HT-29 (cell line): ENCODE data around the gene PPP1R3E. TPM values are rescaled to one million over a fixed set of nuclear protein-coding genes. Genes with fewer than 3 reads are reported as not detected.
"Not testable (repeated sequence)": the region's sequence is repeated elsewhere in the genome, so short reads cannot be mapped to it uniquely, and the experiment has no call there.

Source experiments
- DNase-seq: peaks from one replicate; pipeline ENCODE4 v3.0.0-alpha.2; 2015; ENCODE audit warnings: low spot score
- total RNA-seq: library from RNA; depleted of rRNA; stranded (reverse); fragments of >200 nt; shearing (Covaris generic); gene quantifications from 2 replicates; pipeline ENCODE4 v1.2.3, GENCODE V29; 2014; rRNA removed

The PPP1R3E gene, protein sequence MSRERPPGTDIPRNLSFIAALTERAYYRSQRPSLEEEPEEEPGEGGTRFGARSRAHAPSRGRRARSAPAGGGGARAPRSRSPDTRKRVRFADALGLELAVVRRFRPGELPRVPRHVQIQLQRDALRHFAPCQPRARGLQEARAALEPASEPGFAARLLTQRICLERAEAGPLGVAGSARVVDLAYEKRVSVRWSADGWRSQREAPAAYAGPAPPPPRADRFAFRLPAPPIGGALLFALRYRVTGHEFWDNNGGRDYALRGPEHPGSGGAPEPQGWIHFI
- 2.7 and 4.3 TPM in 2 replicates for total RNA-seq

GRCh38 chr14:23302290-23303225, at the start of gene PPP1R3E:
TSS of gene PPP1R3E (minus strand) at chr14:23302859. CDS start at chr14:23302576, 283 bp downstream.
- peak; percentile 45 for DNase-seq

GRCh38 chr14:23351681-23352505, 49.2 kb upstream of the PPP1R3E start:
- no peak for DNase-seq

- no peak for DNase-seq
These were observed 46.6 kb upstream of the PPP1R3E start for GRCh38 chr14:23349156-23349845.

DNA sequence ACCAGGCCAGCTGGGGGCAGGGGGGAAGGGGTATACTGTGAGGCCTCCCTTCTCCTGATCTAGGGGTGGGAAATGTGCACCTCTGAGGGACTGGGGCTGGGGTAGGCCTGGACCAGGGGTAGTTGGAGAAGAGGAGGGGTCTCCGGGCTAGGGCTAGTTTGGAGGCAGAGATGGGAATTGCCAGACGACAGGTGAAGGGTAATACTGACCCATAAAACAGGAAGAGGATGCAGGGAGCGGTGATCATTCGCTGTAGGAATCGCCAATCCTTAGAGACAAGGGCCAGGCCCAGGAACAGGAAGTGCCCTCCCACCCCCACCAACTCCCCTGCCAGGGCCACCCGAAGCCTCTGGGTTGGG, 45.6 kb upstream of the PPP1R3E start:
- no peak for DNase-seq

- DNase-seq: no peak
These were observed 45.0 kb upstream of the PPP1R3E start for GRCh38 chr14:23347406-23348296.

- DNase-seq: no peak
These were observed 44.2 kb upstream of the PPP1R3E start for GRCh38 chr14:23346693-23347405.

DNA sequence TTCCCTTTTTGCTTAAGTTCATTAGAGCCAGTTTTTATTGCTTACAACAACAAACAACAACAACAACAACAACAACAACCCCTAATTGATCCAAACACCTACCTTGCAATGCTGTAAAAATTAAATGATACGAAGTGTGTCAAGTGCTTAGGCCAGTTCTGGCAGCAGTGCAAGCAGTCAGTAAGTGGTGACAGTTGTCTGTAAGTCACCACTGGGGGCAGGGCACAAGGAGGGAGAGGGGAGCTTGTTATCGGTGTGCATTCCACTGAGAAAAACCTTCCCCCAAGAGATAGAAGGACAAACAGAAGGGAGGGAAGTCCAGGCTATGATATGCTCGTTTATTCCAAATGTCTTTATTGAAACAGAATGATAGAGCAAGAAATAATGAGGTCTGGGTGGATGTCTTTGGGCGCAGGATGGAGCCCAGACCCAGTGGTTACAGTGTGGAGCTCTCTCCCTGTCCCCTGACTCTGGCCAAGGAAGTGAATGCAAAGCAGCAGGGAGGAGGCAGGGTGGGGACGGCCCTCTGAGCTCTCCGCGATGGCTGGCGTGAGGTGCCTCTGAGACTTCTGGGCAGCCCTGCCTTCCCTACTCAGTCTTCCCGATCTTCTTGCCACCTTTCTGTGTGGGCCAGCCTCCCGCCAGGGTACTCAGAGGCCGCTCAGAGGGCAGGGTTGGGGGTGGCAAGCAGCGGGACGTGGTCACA, 43.5 kb upstream of the PPP1R3E start:
- DNase-seq: no peak

DNA sequence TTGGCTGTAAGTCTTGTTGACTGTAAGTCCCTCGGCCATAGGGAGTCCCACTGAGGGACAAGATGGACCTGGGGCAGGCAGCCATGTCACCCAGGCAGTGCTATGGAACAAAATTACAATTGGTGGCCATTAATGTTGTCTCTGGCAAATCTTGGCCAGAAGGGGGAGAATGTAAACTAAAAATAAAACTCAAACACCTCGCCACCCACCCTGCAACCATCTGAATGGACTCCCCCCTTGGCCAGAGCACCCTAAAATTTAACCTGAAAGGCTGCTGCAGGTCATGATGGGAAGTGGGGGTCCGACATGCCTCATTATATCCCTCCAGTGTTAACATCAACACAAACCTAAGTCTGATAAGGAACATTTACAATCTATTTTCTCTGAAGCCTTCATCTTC, 41.8 kb upstream of the PPP1R3E start:
- DNase-seq: no peak

DNA sequence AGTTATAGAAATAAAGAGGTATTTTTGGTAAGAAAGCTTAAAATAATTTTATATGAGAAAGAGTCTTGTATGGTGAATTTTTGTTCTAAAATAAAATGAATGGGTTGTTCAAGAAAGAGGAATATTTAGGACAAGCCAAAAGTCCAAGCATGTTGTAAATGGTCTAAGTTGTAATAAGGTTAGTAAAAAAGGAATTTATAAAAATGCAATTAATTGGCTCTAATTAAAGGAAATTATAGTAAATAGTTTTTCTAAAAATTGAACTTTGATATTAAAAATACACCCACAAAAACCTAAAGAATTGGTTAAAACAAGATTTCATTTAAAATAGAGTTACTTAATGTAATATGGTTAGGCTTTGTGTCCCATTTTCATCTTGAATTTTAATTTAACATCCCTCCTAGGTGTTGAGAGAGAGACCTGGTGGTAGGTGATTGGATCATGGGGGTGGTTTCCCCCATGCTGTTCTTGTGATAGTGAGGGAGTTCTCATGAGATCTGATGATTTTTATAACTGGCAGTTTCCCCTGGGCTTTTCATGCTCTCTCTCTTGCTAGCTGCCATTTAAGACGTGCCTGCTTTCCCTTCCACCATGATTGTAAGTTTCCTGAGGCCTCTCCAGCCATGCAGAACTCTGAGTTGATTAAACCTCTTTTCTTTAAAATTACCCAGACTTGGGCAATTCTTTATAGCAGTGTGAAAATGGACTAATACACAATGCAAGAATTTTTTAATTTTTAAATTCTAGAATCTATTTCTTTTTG, 37.0 kb upstream of the PPP1R3E start:
- no peak for DNase-seq

GRCh38 chr14:23335623-23336022, 33.0 kb upstream of the PPP1R3E start:
- no peak for DNase-seq

DNA sequence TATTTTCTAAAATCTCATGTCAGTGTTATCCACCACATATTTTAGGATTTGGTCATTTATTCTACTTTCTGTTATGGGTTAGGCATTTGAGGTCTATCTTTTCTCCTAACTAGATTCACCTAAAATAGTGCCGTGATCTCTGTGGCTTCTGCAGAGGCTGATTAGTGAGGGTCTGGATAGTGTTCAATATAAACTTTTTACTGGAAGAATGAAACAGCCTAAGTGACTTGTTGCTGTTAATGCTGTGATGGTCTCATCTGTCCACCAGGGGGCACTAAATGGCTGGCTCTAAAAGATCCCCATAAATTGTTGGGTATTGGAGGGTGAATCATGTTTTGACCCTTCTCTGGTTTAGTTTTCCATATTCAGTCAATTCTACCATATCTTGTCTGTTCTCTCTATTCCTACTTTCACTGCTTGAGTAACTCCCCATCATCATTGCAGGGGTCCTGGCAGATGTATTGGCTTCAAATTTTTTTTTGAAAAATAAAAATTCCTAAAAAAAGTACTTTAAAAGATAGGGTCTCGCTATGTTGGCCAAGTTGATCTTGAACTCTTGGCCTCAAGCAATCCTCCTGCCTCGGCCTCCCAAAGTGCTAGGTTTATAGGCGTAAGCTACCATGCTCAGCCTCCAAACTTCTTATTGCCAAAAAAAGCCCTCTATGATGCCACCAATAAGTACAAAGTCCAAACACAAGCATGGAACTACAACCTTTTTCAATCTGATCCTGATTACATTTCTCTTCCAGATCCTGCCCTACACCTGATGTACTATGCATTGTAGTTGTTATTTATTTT, 25.5 kb upstream of the PPP1R3E start:
- peak; percentile 82 for DNase-seq

DNA sequence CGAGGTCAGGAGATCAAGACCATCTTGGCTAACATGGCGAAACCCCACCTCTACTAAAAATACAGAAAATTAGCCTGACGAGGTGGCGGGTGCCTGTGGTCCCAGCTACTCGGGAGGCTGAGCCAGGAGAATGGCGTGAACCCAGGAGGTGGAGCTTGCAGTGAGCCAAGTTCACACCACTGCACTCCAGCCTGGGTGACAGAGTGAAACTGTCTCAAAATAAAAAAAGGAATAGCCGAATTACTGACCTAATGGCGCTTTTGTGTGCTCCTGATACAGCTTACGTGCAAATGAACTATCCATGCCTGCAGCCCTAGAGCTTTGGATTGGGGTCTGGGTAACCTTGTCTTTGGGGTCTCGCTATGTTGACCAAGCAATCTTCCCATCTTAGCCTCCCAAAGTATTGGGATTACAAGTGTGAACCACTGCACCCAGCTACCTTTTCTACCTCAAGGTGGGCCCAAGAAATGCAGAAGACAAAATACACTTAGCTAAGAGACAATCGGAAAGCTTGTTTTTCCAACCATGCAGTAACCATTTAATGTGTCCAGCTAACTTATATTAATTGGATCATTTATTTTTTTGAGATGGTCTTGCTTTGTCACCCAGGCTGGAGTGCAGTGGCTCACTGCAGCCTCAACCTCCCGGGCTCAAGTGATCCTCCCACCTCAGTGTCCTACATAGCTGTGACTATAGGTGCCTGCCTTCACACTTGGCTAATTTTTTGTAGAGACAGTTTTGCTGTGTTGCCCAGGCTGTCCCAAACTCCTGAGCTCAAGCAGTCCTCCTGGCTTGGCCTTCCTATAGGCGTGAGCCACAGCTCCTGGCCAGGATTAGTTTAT, 24.1 kb upstream of the PPP1R3E start:
- no peak for DNase-seq

DNA sequence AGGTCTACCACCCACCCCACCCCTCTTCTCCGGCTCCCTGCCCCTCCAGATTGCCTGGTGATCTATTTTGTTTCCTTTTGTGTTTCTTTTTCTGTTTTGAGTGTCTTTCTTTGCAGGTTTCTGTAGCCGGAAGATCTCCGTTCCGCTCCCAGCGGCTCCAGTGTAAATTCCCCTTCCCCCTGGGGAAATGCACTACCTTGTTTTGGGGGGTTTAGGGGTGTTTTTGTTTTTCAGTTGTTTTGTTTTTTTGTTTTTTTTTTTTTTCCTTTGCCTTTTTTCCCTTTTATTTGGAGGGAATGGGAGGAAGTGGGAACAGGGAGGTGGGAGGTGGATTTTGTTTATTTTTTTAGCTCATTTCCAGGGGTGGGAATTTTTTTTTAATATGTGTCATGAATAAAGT, 23.1 kb upstream of the PPP1R3E start:
- not testable (repeated sequence) for DNase-seq

- DNase-seq: no peak
These were observed 22.3 kb upstream of the PPP1R3E start for GRCh38 chr14:23324993-23325392.

GRCh38 chr14:23324455-23324846, 21.8 kb upstream of the PPP1R3E start:
- DNase-seq: no peak

DNA sequence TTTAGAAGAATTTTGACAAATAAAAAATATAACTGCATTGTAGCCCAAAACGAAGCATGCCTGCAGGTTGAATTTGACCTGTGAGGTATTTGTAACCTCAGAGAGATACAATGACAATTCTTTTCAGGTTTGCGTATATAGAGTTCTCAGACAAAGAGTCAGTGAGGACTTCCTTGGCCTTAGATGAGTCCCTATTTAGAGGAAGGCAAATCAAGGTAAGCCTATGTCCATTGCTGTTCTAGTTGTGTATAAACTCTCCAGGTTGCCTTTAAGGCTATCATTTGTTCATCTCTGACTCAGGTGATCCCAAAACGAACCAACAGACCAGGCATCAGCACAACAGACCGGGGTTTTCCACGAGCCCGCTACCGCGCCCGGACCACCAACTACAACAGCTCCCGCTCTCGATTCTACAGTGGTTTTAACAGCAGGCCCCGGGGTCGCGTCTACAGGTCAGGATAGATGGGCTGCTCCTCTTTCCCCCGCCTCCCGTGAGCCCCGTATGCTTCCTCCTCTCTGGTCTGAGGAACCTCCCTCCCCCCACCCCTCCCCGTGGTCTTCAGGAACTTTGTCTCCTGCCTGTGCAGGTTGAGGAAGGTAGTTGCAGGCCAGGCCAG, 21.3 kb upstream of the PPP1R3E start:
- no peak for DNase-seq
